GM18520 (cell line): ENCODE results near the gene LGALS1.
"Not testable (repeated sequence)": the region's sequence is repeated elsewhere in the genome, so short reads cannot be mapped to it uniquely, and the experiment has no call there.

Experiments used
- ATAC-seq: cut with Tn5 transposase; IDR thresholded peaks from one replicate; pipeline ENCODE4 v1.9.1; 2021; ENCODE audit not compliant: unreplicated experiment

LGALS1 gene

GRCh38 chr22:37686002-37686982 lies 10.9 kb downstream of the LGALS1 start, which contains the start of gene NOL12:
Gene NOL12, plus strand, starts transcription at chr22:37686343. Its CDS starts 50 bp downstream, at chr22:37686393.
- ATAC-seq: peak; percentile 79

- ATAC-seq: no peak
Observed at GRCh38 chr22:37690407-37690806, 15.0 kb downstream of the LGALS1 start.

GRCh38 chr22:37690901-37691504 lies 15.6 kb downstream of the LGALS1 start:
- ATAC-seq: no peak

- no peak for ATAC-seq
Observed at GRCh38 chr22:37692627-37693285, 17.3 kb downstream of the LGALS1 start.

GRCh38 chr22:37694131-37694530 lies 18.7 kb downstream of the LGALS1 start:
- not testable (repeated sequence) for ATAC-seq

GRCh38 chr22:37696260-37696656 lies 20.8 kb downstream of the LGALS1 start:
- not testable (repeated sequence) for ATAC-seq

GRCh38 chr22:37696657-37697537 lies 21.5 kb downstream of the LGALS1 start, which contains the start of gene TRIOBP:
Gene TRIOBP, plus strand, starts transcription at chr22:37697048. Its CDS starts 4,318 bp downstream, at chr22:37701366.
- peak; percentile 85 for ATAC-seq

GRCh38 chr22:37697538-37697835 lies 22.1 kb downstream of the LGALS1 start:
- ATAC-seq: no peak

GRCh38 chr22:37701141-37701786 lies 25.8 kb downstream of the LGALS1 start:
- no peak for ATAC-seq

- ATAC-seq: no peak
Observed at GRCh38 chr22:37703906-37704305, 28.5 kb downstream of the LGALS1 start.

- no peak for ATAC-seq
Observed at GRCh38 chr22:37704645-37705044, 29.2 kb downstream of the LGALS1 start.

- no peak for ATAC-seq
Observed at GRCh38 chr22:37705205-37705604, 29.8 kb downstream of the LGALS1 start.

- no peak for ATAC-seq
Observed at GRCh38 chr22:37708580-37709444, 33.4 kb downstream of the LGALS1 start.

GRCh38 chr22:37709445-37709765 lies 34.0 kb downstream of the LGALS1 start:
- no peak for ATAC-seq

- ATAC-seq: no peak
Observed at GRCh38 chr22:37710675-37711074, 35.2 kb downstream of the LGALS1 start.

GRCh38 chr22:37711490-37711889 lies 36.1 kb downstream of the LGALS1 start:
- no peak for ATAC-seq

GRCh38 chr22:37713761-37714160 lies 38.3 kb downstream of the LGALS1 start:
- no peak for ATAC-seq

GRCh38 chr22:37714634-37715033 lies 39.2 kb downstream of the LGALS1 start:
- ATAC-seq: no peak

- ATAC-seq: no peak
Observed at GRCh38 chr22:37715760-37716159, 40.3 kb downstream of the LGALS1 start.
